HFFc6 (cell line): ENCODE measurements around the gene LRRC66. TPM values are rescaled to one million over a fixed set of nuclear protein-coding genes. Genes with fewer than 3 reads are reported as not detected.

Experiments used
- DNase-seq: peaks from one replicate; pipeline ENCODE4 v3.0.0-alpha.2; 2018
- H3K27ac Mint-ChIP-seq: 2 replicates; pipeline ENCODE4 v1.8.0; 2020; ENCODE audit warnings: mild to moderate bottlenecking, mixed read lengths
- H3K27me3 Mint-ChIP-seq: 2 replicates; pipeline ENCODE4 v1.8.0; 2021; ENCODE audit warnings: mild to moderate bottlenecking, moderate library complexity, mixed read lengths; ENCODE audit not compliant: insufficient read depth
- H3K36me3 Mint-ChIP-seq: 2 replicates; pipeline ENCODE4 v1.8.0; 2021; ENCODE audit warnings: low read depth, mixed read lengths
- H3K4me1 Mint-ChIP-seq: 2 replicates; pipeline ENCODE4 v1.8.0; 2020; ENCODE audit warnings: low read depth, mixed read lengths
- H3K4me3 Mint-ChIP-seq: 2 replicates; pipeline ENCODE4 v1.8.0; 2020; ENCODE audit warnings: mild to moderate bottlenecking, moderate library complexity, mixed read lengths
- H3K9me3 Mint-ChIP-seq: 2 replicates; pipeline ENCODE4 v1.8.0; 2020; ENCODE audit warnings: mild to moderate bottlenecking, mixed read lengths
- CTCF ChIP-seq: fragments of 200-600 bp; sonication (generic); IDR thresholded peaks from 2 replicates; pipeline ENCODE4 v1.5.0; 2021; ENCODE audit warnings: antibody characterized with exemption, mild to moderate bottlenecking
- total RNA-seq, 6 experiments: library from RNA; stranded (reverse); fragmentation: NEBNext Ultra II Directional; extraction: Animal tissue kit (Norgen Biotek cat#: 25700); gene quantifications; 2 replicates in 1 of 6; 3 replicates in 5 of 6; pipeline ENCODE4 v1.2.3, GENCODE V29; 2021

Gene LRRC66
- total RNA-seq, 6 experiments from 2014 or later = 0.11 to 0.23 (median 0.14) TPM

GRCh38 chr4:52032005-52032404, 11.8 kb upstream of the LRRC66 start:
- DNase-seq = no peak
- no peak overlapping the region for H3K27ac Mint-ChIP-seq
- H3K36me3 Mint-ChIP-seq = peaks cover 47% of the 10 kb centered on the region
- peaks cover 59% of the 10 kb centered on the region for H3K4me1 Mint-ChIP-seq
- TF ChIP-seq CTCF = no peak
- H3K4me3 Mint-ChIP-seq = no peak overlapping the region
- H3K27me3 Mint-ChIP-seq = no peaks in the 10 kb centered on the region; the same call in 1 of the 2 replicates
- H3K9me3 Mint-ChIP-seq = no peaks in the 10 kb centered on the region

GRCh38 chr4:52028970-52029369, 8.8 kb upstream of the LRRC66 start:
- DNase-seq = peak; percentile 79
- no peak for TF ChIP-seq CTCF
- H3K4me3 Mint-ChIP-seq = peak overlapping the region; percentile 55
- peaks cover 44% of the 10 kb centered on the region for H3K36me3 Mint-ChIP-seq
- peaks cover 36% of the 10 kb centered on the region for H3K4me1 Mint-ChIP-seq
- H3K9me3 Mint-ChIP-seq = no peaks in the 10 kb centered on the region
- H3K27me3 Mint-ChIP-seq = no peaks in the 10 kb centered on the region
- peak overlapping the region; percentile 77; the same call in 1 of the 2 replicates for H3K27ac Mint-ChIP-seq

- Mint-ChIP-seq H3K9me3 (no peaks in the 10 kb centered on the region), H3K36me3 (no peaks in the 10 kb centered on the region), H3K4me1 (peaks cover 20% of the 10 kb centered on the region), H3K4me3 (no peak overlapping the region), H3K27me3 (no peaks in the 10 kb centered on the region), H3K27ac (no peak overlapping the region)
- no peak for DNase-seq
- TF ChIP-seq CTCF = no peak
These were observed 2.3 kb downstream of the LRRC66 start for GRCh38 chr4:52017814-52018213.

GRCh38 chr4:52016981-52017380, 3.2 kb downstream of the LRRC66 start:
- no peak for DNase-seq
- no peak for TF ChIP-seq CTCF
- no peak overlapping the region for H3K4me3 Mint-ChIP-seq
- no peaks in the 10 kb centered on the region for H3K9me3 Mint-ChIP-seq
- H3K27me3 Mint-ChIP-seq = no peaks in the 10 kb centered on the region
- H3K4me1 Mint-ChIP-seq = peaks cover 20% of the 10 kb centered on the region
- H3K36me3 Mint-ChIP-seq = no peaks in the 10 kb centered on the region
- no peak overlapping the region for H3K27ac Mint-ChIP-seq

- no peak for DNase-seq
- Mint-ChIP-seq H3K27ac (no peak overlapping the region), H3K4me3 (no peak overlapping the region), H3K4me1 (peaks cover 21% of the 10 kb centered on the region), H3K9me3 (no peaks in the 10 kb centered on the region), H3K27me3 (no peaks in the 10 kb centered on the region), H3K36me3 (0 out of 2 replicates have a peak, but pooled peaks cover 7% of the 10 kb centered on the region)
- TF ChIP-seq CTCF = peak; percentile 16; the same call in 1 of the 2 replicates
These were observed 4.8 kb downstream of the LRRC66 start for GRCh38 chr4:52015366-52015765.

- TF ChIP-seq CTCF = no peak
- H3K27me3 Mint-ChIP-seq = no peaks in the 10 kb centered on the region
- no peak for DNase-seq
- H3K4me1 Mint-ChIP-seq = peaks cover 16% of the 10 kb centered on the region
- 0 out of 2 replicates have a peak, but pooled peaks cover 7% of the 10 kb centered on the region for H3K36me3 Mint-ChIP-seq
- no peak overlapping the region for H3K27ac Mint-ChIP-seq
- H3K4me3 Mint-ChIP-seq = no peak overlapping the region
- no peaks in the 10 kb centered on the region for H3K9me3 Mint-ChIP-seq
These were observed 5.3 kb downstream of the LRRC66 start for GRCh38 chr4:52014903-52015302.
